GM18507 (cell line): Measurements from ENCODE around the gene DONSON.

Experiments
- DNase-seq: peaks from one replicate; pipeline ENCODE4 v3.0.0; 2011; ENCODE audit warnings: low read depth; ENCODE audit not compliant: insufficient read length; ENCODE audit errors: extremely low spot score
- FAIRE-seq: peaks from 2 replicates; lab custom pipeline; 2011; peaks lifted over from hg19 to GRCh38; lab: Jason Lieb, UNC

DONSON gene

GRCh38 chr21:33543505-33544129 lies 44.9 kb downstream of the DONSON start:
- FAIRE-seq (peak; percentile 53), DNase-seq (no peak)

- DNase-seq (peak; percentile 86), FAIRE-seq (peak; percentile 99)
Observed at GRCh38 chr21:33542640-33543504, 45.6 kb downstream of the DONSON start, which contains the start of gene SON. Gene SON, plus strand, starts transcription at chr21:33543038. Its CDS starts 55 bp downstream, at chr21:33543093.

GRCh38 chr21:33541756-33542639 lies 46.5 kb downstream of the DONSON start, which contains the start of gene GART:
Gene GART, minus strand, starts transcription at chr21:33542117. Its CDS starts 2,802 bp downstream, at chr21:33539315.
- peak; percentile 78 for FAIRE-seq
- peak; percentile 67 for DNase-seq

- DNase-seq: no peak
- no peak for FAIRE-seq
Observed at GRCh38 chr21:33541105-33541711, 47.3 kb downstream of the DONSON start.

- no peak for DNase-seq
Observed at GRCh38 chr21:33540711-33541104, 47.8 kb downstream of the DONSON start.

GRCh38 chr21:33539616-33540015 lies 48.9 kb downstream of the DONSON start:
- DNase-seq (no peak), FAIRE-seq (no peak)

More at GRCh38 chr21:33540711-33541104, 47.8 kb downstream of the DONSON start:
- FAIRE-seq: no peak

- FAIRE-seq (no peak), DNase-seq (no peak)
Observed at GRCh38 chr21:33537212-33537611, 51.3 kb downstream of the DONSON start.

GRCh38 chr21:33531007-33531406 lies 57.5 kb downstream of the DONSON start:
- FAIRE-seq (no peak), DNase-seq (no peak)
